ENCODE data around the gene BHLHA9. TPM values are rescaled to one million over a fixed set of nuclear protein-coding genes. Genes with fewer than 3 reads are reported as not detected.

Gene BHLHA9
- total RNA-seq, result not detected in 2 replicates

DNA sequence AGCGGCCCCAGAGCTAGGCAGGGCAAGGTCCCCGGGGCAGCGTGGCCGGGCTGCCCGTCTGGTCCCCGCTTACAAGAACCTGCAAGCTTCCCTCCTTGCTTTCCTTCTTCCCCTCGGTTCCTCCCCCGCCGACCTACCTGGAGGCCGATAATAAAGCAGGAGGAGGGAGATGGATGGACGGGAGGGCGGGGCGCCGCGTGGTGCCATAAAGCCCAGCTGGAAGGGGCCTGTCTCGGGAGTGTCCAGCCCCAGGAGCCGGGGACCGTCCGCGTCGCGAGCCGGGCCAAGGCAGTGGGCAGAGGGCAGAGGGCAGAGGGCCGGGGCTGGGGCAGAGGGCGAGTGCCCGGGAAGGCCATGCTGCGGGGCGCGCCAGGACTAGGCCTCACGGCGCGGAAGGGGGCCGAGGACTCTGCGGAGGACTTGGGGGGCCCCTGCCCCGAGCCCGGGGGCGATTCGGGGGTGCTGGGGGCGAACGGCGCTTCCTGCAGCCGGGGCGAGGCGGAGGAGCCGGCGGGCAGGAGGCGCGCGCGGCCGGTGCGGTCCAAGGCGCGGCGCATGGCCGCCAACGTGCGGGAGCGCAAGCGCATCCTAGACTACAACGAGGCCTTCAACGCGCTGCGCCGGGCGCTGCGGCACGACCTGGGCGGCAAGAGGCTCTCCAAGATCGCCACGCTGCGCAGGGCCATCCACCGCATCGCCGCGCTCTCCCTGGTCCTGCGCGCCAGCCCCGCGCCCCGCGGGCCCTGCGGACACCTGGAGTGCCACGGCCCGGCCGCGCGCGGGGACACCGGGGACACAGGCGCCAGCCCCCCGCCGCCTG, at the start of gene BHLHA9:
BHLHA9 (plus strand) TSS at position 235 of the 820 bp plus-strand sequence; CDS start at position 355, 120 bp downstream.

Other genes starting within 250 kb of the BHLHA9 start
- 27.7 and 71.6 TPM in 2 replicates for gene ABR, start 90.5 kb upstream of the BHLHA9 start, total RNA-seq
- gene TRARG1, start 9.2 kb downstream of the BHLHA9 start, total RNA-seq, result not detected in 2 replicates
- gene YWHAE, start 129.8 kb downstream of the BHLHA9 start, total RNA-seq, result 412 and 413 TPM in 2 replicates
- 126 and 165 TPM in 2 replicates for gene CRK, start 185.8 kb downstream of the BHLHA9 start, total RNA-seq
- gene MYO1C, start 222.2 kb downstream of the BHLHA9 start, total RNA-seq, result 67.1 and 151 TPM in 2 replicates
- gene INPP5K, start 246.2 kb downstream of the BHLHA9 start, total RNA-seq, result 36.6 and 40.1 TPM in 2 replicates

Data from tracheal epithelial cell (primary cell).